Amniotic stem cell (primary cell): ENCODE data around the gene PCNA.

Source experiments
- DNase-seq: peaks from one replicate; lab custom pipeline; 2025; lab: John Stamatoyannopoulos, UW

Gene PCNA

DNA sequence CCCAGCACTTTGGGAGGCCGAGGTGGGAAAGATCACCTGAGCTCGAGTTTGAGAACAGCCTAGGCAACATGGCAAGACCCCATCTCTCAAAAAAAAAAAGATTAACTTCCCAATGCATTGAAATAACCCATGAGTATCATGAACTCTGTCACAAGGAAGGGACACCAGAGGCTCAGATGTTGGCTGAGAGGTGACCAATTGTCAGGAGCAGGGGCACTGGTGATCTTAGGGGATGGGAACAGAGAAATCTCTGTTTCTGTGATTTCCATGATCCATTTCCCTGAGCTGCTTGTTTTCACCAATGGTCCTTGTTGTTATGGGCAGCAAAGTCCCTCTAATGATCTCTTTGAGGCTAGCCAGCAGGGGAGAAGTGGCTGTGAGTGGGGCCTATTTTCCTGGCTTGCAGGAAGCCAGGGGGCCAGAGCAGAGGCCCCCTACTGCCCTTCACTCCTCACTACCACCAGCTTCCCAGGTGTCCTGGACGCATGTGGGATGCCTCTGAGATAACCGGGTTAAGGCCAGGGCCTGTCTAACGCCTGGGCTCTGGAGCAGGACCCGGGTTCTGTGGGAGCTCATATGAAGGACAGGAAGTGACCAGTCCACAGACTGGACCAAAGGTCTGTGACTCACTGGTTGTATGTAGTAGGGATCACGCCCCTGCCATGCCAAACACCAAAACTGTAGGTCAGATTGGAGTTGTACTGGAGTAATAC lies 54.4 kb downstream of the PCNA start:
- DNase-seq = no peak
